ENCODE results near the gene TUBGCP3.

DNA sequence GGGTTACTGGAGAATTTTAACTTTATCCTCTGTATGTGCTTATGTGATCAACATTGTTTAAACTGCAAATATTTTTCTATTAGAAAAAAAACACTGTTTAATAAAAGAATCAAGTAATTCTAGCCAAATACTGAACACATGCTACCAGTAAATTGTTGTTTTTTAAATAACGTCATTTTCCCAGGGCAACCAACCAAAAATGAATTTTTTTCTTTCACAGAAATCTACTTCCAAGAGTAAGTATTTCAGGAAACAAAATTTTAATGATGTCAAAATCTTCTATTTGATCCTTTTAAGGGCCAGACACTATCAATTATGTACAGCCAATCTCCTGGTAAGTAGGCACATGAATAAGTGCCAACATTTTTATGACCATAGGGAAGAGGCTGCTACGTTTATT is 57.1 kb downstream of the TUBGCP3 start:
- TF ChIP-seq, protein P1, sequence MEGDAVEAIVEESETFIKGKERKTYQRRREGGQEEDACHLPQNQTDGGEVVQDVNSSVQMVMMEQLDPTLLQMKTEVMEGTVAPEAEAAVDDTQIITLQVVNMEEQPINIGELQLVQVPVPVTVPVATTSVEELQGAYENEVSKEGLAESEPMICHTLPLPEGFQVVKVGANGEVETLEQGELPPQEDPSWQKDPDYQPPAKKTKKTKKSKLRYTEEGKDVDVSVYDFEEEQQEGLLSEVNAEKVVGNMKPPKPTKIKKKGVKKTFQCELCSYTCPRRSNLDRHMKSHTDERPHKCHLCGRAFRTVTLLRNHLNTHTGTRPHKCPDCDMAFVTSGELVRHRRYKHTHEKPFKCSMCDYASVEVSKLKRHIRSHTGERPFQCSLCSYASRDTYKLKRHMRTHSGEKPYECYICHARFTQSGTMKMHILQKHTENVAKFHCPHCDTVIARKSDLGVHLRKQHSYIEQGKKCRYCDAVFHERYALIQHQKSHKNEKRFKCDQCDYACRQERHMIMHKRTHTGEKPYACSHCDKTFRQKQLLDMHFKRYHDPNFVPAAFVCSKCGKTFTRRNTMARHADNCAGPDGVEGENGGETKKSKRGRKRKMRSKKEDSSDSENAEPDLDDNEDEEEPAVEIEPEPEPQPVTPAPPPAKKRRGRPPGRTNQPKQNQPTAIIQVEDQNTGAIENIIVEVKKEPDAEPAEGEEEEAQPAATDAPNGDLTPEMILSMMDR (IDR thresholded peaks at IDR 0.05), result no peak
- no peak for TF ChIP-seq POLR2A (IDR thresholded peaks at IDR 0.05)
